GM12878 (cell line): ENCODE results near the gene CHCHD3. TPM values are rescaled to one million over a fixed set of nuclear protein-coding genes. Genes with fewer than 3 reads are reported as not detected.

Source experiments
- CBX3 ChIP-seq: fragments of 200-600 bp; sonication (generic); IDR thresholded peaks from 2 replicates; pipeline ENCODE4 v1.6.1; 2016; ENCODE audit warnings: low read depth, borderline replicate concordance
- CHD2 ChIP-seq: IDR thresholded peaks from 2 replicates; pipeline ENCODE4 v1.6.1; 2011; ENCODE audit warnings: low read depth, low read length, improper control_type of control experiment, borderline replicate concordance
- CHD4 ChIP-seq: fragments of 200-600 bp; sonication (generic); IDR thresholded peaks from 2 replicates; pipeline ENCODE4 v1.6.1; 2016; ENCODE audit warnings: mild to moderate bottlenecking
- EZH2 ChIP-seq: IDR thresholded peaks from 2 replicates; pipeline ENCODE4 v1.6.1; 2012; ENCODE audit warnings: low read depth, mild to moderate bottlenecking, control low read depth, inconsistent platforms, low read length, borderline replicate concordance; ENCODE audit not compliant: control insufficient read depth
- FOXM1 ChIP-seq: IDR thresholded peaks from 2 replicates; pipeline ENCODE4 v1.6.1; 2012; ENCODE audit warnings: low read depth, mild to moderate bottlenecking, inconsistent platforms, low read length, moderate library complexity
- NFXL1 ChIP-seq: fragments of 450-650 bp; IDR thresholded peaks from 2 replicates; pipeline ENCODE4 v1.6.1; 2017; ENCODE audit warnings: antibody characterized with exemption, mild to moderate bottlenecking, borderline replicate concordance
- POU2F2 ChIP-seq: IDR thresholded peaks from 3 replicates; pipeline ENCODE4 v1.6.1; 2011; ENCODE audit warnings: low read depth, mild to moderate bottlenecking, low read length, borderline replicate concordance
- RUNX3 ChIP-seq: IDR thresholded peaks from 2 replicates; pipeline ENCODE4 v1.6.1; 2012; ENCODE audit warnings: low read length, inconsistent platforms
- SMAD1 ChIP-seq: fragments of 450-650 bp; IDR thresholded peaks from 2 replicates; pipeline ENCODE4 v1.6.1; 2018; ENCODE audit warnings: mild to moderate bottlenecking, low read depth; ENCODE audit not compliant: partially characterized antibody
- SMC3 ChIP-seq: IDR thresholded peaks from 2 replicates; pipeline ENCODE4 v1.6.1; 2011; ENCODE audit warnings: low read length, improper control_type of control experiment, borderline replicate concordance
- SRF ChIP-seq, 2 experiments: IDR thresholded peaks; 2 replicates each; pipeline ENCODE4 v1.6.1; 2011; ENCODE audit warnings: low read depth in 2 of 2, low read length in 2 of 2, mild to moderate bottlenecking in 1 of 2, moderate library complexity in 1 of 2
- SUPT20H ChIP-seq: IDR thresholded peaks from 2 replicates; pipeline ENCODE4 v1.6.1; 2011; ENCODE audit warnings: low read depth, mild to moderate bottlenecking, low read length, moderate library complexity, borderline replicate concordance; ENCODE audit not compliant: control insufficient read depth
- TARDBP ChIP-seq: IDR thresholded peaks from 2 replicates; pipeline ENCODE4 v1.6.1; 2016; ENCODE audit warnings: borderline replicate concordance
- YBX1 ChIP-seq: fragments of 450-650 bp; IDR thresholded peaks from 2 replicates; pipeline ENCODE4 v1.6.1; 2016; ENCODE audit warnings: antibody characterized with exemption
- ZZZ3 ChIP-seq: IDR thresholded peaks from 2 replicates; pipeline ENCODE4 v1.6.1; 2011; ENCODE audit warnings: low read depth; ENCODE audit not compliant: control insufficient read depth, insufficient read length
- polyA plus RNA-seq, 11 experiments: library from polyadenylated mRNA; depleted of rRNA in 4 of 11; unstranded in 6 of 11; stranded (reverse) in 5 of 11; fragments of >200 nt; fragmentation: Nextera tagmentation in 4 of 11; fragmentation: Illumina TruSeq in 1 of 11; extraction: Ambion mirVana in 4 of 11; extraction: Trizol in 1 of 11; gene quantifications; 1 replicate in 1 of 11; 2 replicates in 10 of 11; pipeline versions ENCODE4 v1.2.1 to v1.2.3, GENCODE V29; 2011 to 2016; ENCODE audit warnings: inconsistent platforms in 2 of 11, missing spikeins in 2 of 11, low read depth in 1 of 11
- total RNA-seq, 4 experiments: library from RNA; depleted of rRNA in 3 of 4; stranded (reverse); fragments of >200 nt in 3 of 4; fragmentation: Illumina TruSeq in 1 of 4; extraction: Trizol in 1 of 4; gene quantifications; 2 replicates each; pipeline versions ENCODE4 v1.2.1 to v1.2.3, GENCODE V29; 2013 to 2021
- TF ChIP-seq, protein P1 (sequence below): fragments of 450-650 bp; IDR thresholded peaks from 2 replicates; pipeline ENCODE4 v1.6.1; 2014; ENCODE audit warnings: mild to moderate bottlenecking
- TF ChIP-seq, protein P2 (sequence below): fragments of 450-650 bp; IDR thresholded peaks from 2 replicates; pipeline ENCODE4 v1.6.1; 2016; ENCODE audit warnings: mild to moderate bottlenecking, moderate library complexity, borderline replicate concordance
- TF ChIP-seq, protein P3 (sequence below): fragments of 450-650 bp; IDR thresholded peaks from 2 replicates; pipeline ENCODE4 v1.6.1; 2017; ENCODE audit warnings: borderline replicate concordance
- TF ChIP-seq, protein P4 (sequence below): IDR thresholded peaks from 2 replicates; pipeline ENCODE4 v1.6.1; 2012; ENCODE audit warnings: low read depth, low read length, improper control_type of control experiment
- TF ChIP-seq, protein P5 (sequence below): IDR thresholded peaks from 2 replicates; pipeline ENCODE4 v1.6.1; 2011; ENCODE audit warnings: borderline replicate concordance, low read depth, mild to moderate bottlenecking, moderate library complexity, mixed read lengths, low read length; ENCODE audit not compliant: insufficient read depth; ENCODE audit errors: extremely low read length

CHCHD3 gene
- total and polyA plus RNA-seq, 10 of the 15 experiments (the other 5 are each of a cell fraction or from before 2014, with no cell fraction given), result 38.3 to 178 (median 96.2) TPM

DNA sequence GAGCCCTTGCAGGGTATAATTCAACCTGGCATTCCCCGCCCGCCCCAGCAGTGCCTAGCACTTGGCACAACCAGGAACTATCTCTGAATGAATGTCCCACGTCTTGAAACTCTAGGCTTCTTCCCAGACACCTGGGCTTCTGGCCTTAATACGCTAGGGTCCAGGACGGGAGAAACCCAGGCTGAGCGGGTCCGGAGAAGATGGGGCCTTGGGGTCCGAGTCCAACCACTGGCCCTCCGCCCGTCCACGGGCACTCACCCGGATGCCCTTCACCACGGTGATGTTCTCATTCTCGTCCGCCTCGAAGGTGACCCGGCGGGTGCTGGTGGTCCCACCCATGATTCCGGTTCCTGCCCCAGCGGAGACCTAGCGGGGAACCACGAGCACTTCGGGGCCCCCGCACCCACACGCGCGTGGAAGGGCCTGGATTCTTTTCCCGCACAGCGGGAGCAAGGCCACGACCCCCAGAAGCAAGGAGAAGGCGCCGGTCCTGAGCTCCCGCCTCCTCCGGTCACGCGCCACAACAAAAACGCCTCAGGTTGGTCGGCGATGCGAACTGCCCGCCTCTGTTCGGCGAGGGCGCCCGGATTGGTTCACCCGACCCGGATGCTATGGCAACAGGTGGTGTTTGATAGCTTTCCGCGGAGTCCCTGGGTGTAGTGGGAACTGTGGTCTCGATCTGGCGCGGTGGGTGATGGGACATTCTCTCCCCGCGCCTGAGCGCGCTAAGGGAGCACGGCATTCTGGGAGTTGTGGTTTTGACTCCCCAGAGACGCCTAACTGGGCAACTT, at the start of gene CHCHD3 (continued):
- TF ChIP-seq ZZZ3 (no peak), SMC3 (no peak), NFXL1 (no peak), POU2F2 (peak; percentile 47; the same call in 2 of the 3 replicates), TARDBP (peak; percentile 73; the same call in 1 of the 2 replicates), RUNX3 (peak; percentile 95), YBX1 (no peak), CHD4 (no peak), SRF (IDR thresholded peaks at IDR 0.05; ENCODE audit: low read depth in 2 of 2, low read length in 2 of 2) (0 out of 4 replicates have a peak, but pooled peaks of 1 of the 2 experiments have one; percentile 38), SMAD1 (no peak), CHD2 (peak; percentile 95), FOXM1 (no peak), CBX3 (no peak), SUPT20H (no peak), EZH2 (no peak)
- TF ChIP-seq, protein P1, sequence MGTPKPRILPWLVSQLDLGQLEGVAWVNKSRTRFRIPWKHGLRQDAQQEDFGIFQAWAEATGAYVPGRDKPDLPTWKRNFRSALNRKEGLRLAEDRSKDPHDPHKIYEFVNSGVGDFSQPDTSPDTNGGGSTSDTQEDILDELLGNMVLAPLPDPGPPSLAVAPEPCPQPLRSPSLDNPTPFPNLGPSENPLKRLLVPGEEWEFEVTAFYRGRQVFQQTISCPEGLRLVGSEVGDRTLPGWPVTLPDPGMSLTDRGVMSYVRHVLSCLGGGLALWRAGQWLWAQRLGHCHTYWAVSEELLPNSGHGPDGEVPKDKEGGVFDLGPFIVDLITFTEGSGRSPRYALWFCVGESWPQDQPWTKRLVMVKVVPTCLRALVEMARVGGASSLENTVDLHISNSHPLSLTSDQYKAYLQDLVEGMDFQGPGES, result peak; percentile 67; the same call in 1 of the 2 replicates
- TF ChIP-seq, protein P2, sequence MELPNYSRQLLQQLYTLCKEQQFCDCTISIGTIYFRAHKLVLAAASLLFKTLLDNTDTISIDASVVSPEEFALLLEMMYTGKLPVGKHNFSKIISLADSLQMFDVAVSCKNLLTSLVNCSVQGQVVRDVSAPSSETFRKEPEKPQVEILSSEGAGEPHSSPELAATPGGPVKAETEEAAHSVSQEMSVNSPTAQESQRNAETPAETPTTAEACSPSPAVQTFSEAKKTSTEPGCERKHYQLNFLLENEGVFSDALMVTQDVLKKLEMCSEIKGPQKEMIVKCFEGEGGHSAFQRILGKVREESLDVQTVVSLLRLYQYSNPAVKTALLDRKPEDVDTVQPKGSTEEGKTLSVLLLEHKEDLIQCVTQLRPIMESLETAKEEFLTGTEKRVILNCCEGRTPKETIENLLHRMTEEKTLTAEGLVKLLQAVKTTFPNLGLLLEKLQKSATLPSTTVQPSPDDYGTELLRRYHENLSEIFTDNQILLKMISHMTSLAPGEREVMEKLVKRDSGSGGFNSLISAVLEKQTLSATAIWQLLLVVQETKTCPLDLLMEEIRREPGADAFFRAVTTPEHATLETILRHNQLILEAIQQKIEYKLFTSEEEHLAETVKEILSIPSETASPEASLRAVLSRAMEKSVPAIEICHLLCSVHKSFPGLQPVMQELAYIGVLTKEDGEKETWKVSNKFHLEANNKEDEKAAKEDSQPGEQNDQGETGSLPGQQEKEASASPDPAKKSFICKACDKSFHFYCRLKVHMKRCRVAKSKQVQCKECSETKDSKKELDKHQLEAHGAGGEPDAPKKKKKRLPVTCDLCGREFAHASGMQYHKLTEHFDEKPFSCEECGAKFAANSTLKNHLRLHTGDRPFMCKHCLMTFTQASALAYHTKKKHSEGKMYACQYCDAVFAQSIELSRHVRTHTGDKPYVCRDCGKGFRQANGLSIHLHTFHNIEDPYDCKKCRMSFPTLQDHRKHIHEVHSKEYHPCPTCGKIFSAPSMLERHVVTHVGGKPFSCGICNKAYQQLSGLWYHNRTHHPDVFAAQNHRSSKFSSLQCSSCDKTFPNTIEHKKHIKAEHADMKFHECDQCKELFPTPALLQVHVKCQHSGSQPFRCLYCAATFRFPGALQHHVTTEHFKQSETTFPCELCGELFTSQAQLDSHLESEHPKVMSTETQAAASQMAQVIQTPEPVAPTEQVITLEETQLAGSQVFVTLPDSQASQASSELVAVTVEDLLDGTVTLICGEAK, result peak; percentile 90
- TF ChIP-seq, protein P3, sequence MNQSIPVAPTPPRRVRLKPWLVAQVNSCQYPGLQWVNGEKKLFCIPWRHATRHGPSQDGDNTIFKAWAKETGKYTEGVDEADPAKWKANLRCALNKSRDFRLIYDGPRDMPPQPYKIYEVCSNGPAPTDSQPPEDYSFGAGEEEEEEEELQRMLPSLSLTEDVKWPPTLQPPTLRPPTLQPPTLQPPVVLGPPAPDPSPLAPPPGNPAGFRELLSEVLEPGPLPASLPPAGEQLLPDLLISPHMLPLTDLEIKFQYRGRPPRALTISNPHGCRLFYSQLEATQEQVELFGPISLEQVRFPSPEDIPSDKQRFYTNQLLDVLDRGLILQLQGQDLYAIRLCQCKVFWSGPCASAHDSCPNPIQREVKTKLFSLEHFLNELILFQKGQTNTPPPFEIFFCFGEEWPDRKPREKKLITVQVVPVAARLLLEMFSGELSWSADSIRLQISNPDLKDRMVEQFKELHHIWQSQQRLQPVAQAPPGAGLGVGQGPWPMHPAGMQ, result no peak
- TF ChIP-seq, protein P4, sequence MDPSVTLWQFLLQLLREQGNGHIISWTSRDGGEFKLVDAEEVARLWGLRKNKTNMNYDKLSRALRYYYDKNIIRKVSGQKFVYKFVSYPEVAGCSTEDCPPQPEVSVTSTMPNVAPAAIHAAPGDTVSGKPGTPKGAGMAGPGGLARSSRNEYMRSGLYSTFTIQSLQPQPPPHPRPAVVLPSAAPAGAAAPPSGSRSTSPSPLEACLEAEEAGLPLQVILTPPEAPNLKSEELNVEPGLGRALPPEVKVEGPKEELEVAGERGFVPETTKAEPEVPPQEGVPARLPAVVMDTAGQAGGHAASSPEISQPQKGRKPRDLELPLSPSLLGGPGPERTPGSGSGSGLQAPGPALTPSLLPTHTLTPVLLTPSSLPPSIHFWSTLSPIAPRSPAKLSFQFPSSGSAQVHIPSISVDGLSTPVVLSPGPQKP, result 0 out of 2 replicates have a peak, but pooled peaks have one; percentile 48
- TF ChIP-seq, protein P5, sequence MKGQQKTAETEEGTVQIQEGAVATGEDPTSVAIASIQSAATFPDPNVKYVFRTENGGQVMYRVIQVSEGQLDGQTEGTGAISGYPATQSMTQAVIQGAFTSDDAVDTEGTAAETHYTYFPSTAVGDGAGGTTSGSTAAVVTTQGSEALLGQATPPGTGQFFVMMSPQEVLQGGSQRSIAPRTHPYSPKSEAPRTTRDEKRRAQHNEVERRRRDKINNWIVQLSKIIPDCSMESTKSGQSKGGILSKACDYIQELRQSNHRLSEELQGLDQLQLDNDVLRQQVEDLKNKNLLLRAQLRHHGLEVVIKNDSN, result peak; percentile 86
